Neutrophil (primary cell): Measurements from ENCODE around the gene KCNT1.

Experiments
- H3K27ac ChIP-seq: fragments of 200-600 bp; sonication (generic); 2 replicates; pipeline ENCODE4 v1.5.1; 2016; ENCODE audit warnings: mild to moderate bottlenecking, moderate library complexity
- H3K27me3 ChIP-seq: fragments of 200-600 bp; sonication (generic); 2 replicates; pipeline ENCODE4 v1.6.0; 2016; ENCODE audit warnings: mild to moderate bottlenecking
- H3K36me3 ChIP-seq: fragments of 200-600 bp; sonication (generic); 2 replicates; pipeline ENCODE4 v1.5.1; 2017
- H3K4me1 ChIP-seq, 2 experiments: fragments of 200-600 bp in 1 of 2; sonication (generic) in 1 of 2; 1 replicate in 1 of 2; 2 replicates in 1 of 2; pipeline versions ENCODE4 v1.5.1 to v1.6.1; 2013 to 2016; ENCODE audit warnings: low read depth in 1 of 2, low read length in 1 of 2, mild to moderate bottlenecking in 1 of 2, moderate library complexity in 1 of 2; ENCODE audit not compliant: control insufficient read depth in 1 of 2, insufficient read depth in 1 of 2
- H3K4me3 ChIP-seq, 2 experiments: fragments of 200-600 bp in 1 of 2; sonication (generic) in 1 of 2; 1 replicate in 1 of 2; 2 replicates in 1 of 2; pipeline ENCODE4 v1.5.1; 2013 to 2016; ENCODE audit warnings: low read depth in 1 of 2, low read length in 1 of 2, mild to moderate bottlenecking in 1 of 2, moderate library complexity in 1 of 2
- H3K9me3 ChIP-seq: fragments of 200-600 bp; sonication (generic); 2 replicates; pipeline ENCODE4 v1.5.1; 2016
- CTCF ChIP-seq: fragments of 200-600 bp; sonication (generic); IDR thresholded peaks from 2 replicates; pipeline ENCODE4 v1.5.1; 2016; ENCODE audit warnings: antibody characterized with exemption

Gene KCNT1

GRCh38 chr9:135701959-135702721 is at the start of gene KCNT1:
TSS of gene KCNT1 (plus strand) at chr9:135702185. CDS start at chr9:135702259, 74 bp downstream.
- H3K27me3 ChIP-seq = peaks cover 39% of the 10 kb centered on the region

GRCh38 chr9:135655317-135655716 is 46.7 kb upstream of the KCNT1 start:
- Histone ChIP-seq H3K27me3 (no peaks in the 10 kb centered on the region), H3K36me3 (no peaks in the 10 kb centered on the region), H3K27ac (no peak overlapping the region), H3K9me3 (no peaks in the 10 kb centered on the region), H3K4me1 (no peaks in the 10 kb centered on the region), H3K4me3 (no peak overlapping the region)
- TF ChIP-seq CTCF = no peak

More at GRCh38 chr9:135701959-135702721, at the start of gene KCNT1:
- Histone ChIP-seq H3K36me3 (no peaks in the 10 kb centered on the region), H3K27ac (no peak within 1 kb of the TSS), H3K4me3 (no peak within 1 kb of the TSS), H3K9me3 (no peaks in the 10 kb centered on the region), H3K4me1 (no peaks in the 10 kb centered on the region)
- TF ChIP-seq CTCF = peak; percentile 69

GRCh38 chr9:135657416-135657815 is 44.6 kb upstream of the KCNT1 start:
- H3K4me1 ChIP-seq = no peaks in the 10 kb centered on the region
- H3K9me3 ChIP-seq = no peaks in the 10 kb centered on the region
- no peaks in the 10 kb centered on the region for H3K36me3 ChIP-seq
- TF ChIP-seq CTCF = no peak
- no peak overlapping the region for H3K4me3 ChIP-seq
- H3K27ac ChIP-seq = no peak overlapping the region
- no peaks in the 10 kb centered on the region for H3K27me3 ChIP-seq

GRCh38 chr9:135659252-135659651 is 42.7 kb upstream of the KCNT1 start:
- H3K9me3 ChIP-seq = no peaks in the 10 kb centered on the region
- H3K4me3 ChIP-seq = no peak overlapping the region
- H3K27ac ChIP-seq = no peak overlapping the region
- H3K36me3 ChIP-seq = no peaks in the 10 kb centered on the region
- no peaks in the 10 kb centered on the region for H3K4me1 ChIP-seq
- no peaks in the 10 kb centered on the region for H3K27me3 ChIP-seq
- no peak for TF ChIP-seq CTCF

- Histone ChIP-seq H3K4me1 (no peaks in the 10 kb centered on the region), H3K36me3 (no peaks in the 10 kb centered on the region), H3K27me3 (no peaks in the 10 kb centered on the region), H3K9me3 (no peaks in the 10 kb centered on the region), H3K4me3 (no peak overlapping the region), H3K27ac (no peak overlapping the region)
- TF ChIP-seq CTCF = no peak
Observed at GRCh38 chr9:135660407-135660806, 41.6 kb upstream of the KCNT1 start.
